Hepatocyte (in vitro differentiated cells): Measurements from ENCODE around the gene GLRA1. TPM values are rescaled to one million over a fixed set of nuclear protein-coding genes. Genes with fewer than 3 reads are reported as not detected.

Experiments
- DNase-seq: peaks from one replicate; pipeline ENCODE4 v3.0.0-alpha.2; 2016; ENCODE audit warnings: low spot score
- H2AFZ ChIP-seq: fragments of 200-600 bp; sonication (generic); 2 replicates; pipeline ENCODE4 v1.6.0; 2016; ENCODE audit warnings: antibody characterized with exemption, mild to moderate bottlenecking
- H3K27ac ChIP-seq: fragments of 200-600 bp; sonication (generic); 2 replicates; pipeline ENCODE4 v1.5.1; 2016; ENCODE audit warnings: mild to moderate bottlenecking
- H3K27me3 ChIP-seq: fragments of 200-600 bp; sonication (generic); 2 replicates; pipeline ENCODE4 v1.6.1; 2016
- H3K36me3 ChIP-seq: fragments of 200-600 bp; sonication (generic); replicated peaks from 2 replicates; pipeline ENCODE4 v1.5.1; 2016; ENCODE audit warnings: low read depth; ENCODE audit not compliant: insufficient read depth
- H3K4me1 ChIP-seq: fragments of 200-600 bp; sonication (generic); 2 replicates; pipeline ENCODE4 v1.5.1; 2016; ENCODE audit warnings: mild to moderate bottlenecking, moderate library complexity; ENCODE audit not compliant: insufficient read depth
- H3K4me2 ChIP-seq: fragments of 200-600 bp; sonication (generic); 2 replicates; pipeline ENCODE4 v1.6.0; 2016
- H3K4me3 ChIP-seq: fragments of 200-600 bp; sonication (generic); 2 replicates; pipeline ENCODE4 v1.5.1; 2016; ENCODE audit warnings: mild to moderate bottlenecking
- H3K79me2 ChIP-seq: fragments of 200-600 bp; sonication (generic); 2 replicates; pipeline ENCODE4 v1.6.0; 2017; ENCODE audit warnings: mild to moderate bottlenecking
- H3K9me2 ChIP-seq: fragments of 200-600 bp; sonication (generic); replicated peaks from 2 replicates; pipeline ENCODE4 v1.6.0; 2017; ENCODE audit warnings: mild to moderate bottlenecking; ENCODE audit not compliant: insufficient read depth
- H3K9me3 ChIP-seq: fragments of 200-600 bp; sonication (generic); 2 replicates; pipeline ENCODE4 v1.5.1; 2016; ENCODE audit warnings: low read depth, mild to moderate bottlenecking
- H4K20me1 ChIP-seq: fragments of 200-600 bp; sonication (generic); 2 replicates; pipeline ENCODE4 v1.6.0; 2016; ENCODE audit warnings: mild to moderate bottlenecking; ENCODE audit not compliant: insufficient read depth, poor library complexity, severe bottlenecking
- EZH2 ChIP-seq: fragments of 200-600 bp; sonication (generic); IDR thresholded peaks from 2 replicates; pipeline ENCODE4 v1.6.1; 2016; ENCODE audit warnings: antibody characterized with exemption, mild to moderate bottlenecking, borderline replicate concordance
- EZH2phosphoT487 ChIP-seq: fragments of 200-600 bp; sonication (generic); IDR thresholded peaks from one replicate; pipeline ENCODE4 v1.6.1; 2018; ENCODE audit warnings: antibody characterized with exemption, mild to moderate bottlenecking, low read depth, moderate library complexity; ENCODE audit not compliant: unreplicated experiment, severe bottlenecking
- WGBS: methylation state at CpG from one replicate; pipeline ENCODE4 v1.1.6; 2016; ENCODE audit warnings: low lambda C conversion rate; ENCODE audit errors: missing lambda C conversion rate; 5-methylcytosine and 5-hydroxymethylcytosine counted together
- polyA plus RNA-seq: library from polyadenylated mRNA; unstranded; fragments of >200 nt; fragmentation: Nextera tagmentation; extraction: Ambion mirVana; gene quantifications from 2 replicates; pipeline ENCODE4 v1.2.1, GENCODE V29; 2016
- total RNA-seq: library from RNA; depleted of rRNA; stranded (reverse); fragments of >200 nt; gene quantifications from 2 replicates; pipeline ENCODE4 v1.2.3, GENCODE V29; 2014
- TF ChIP-seq, protein P1 (sequence below): fragments of 200-600 bp; sonication (generic); IDR thresholded peaks from 2 replicates; pipeline ENCODE4 v1.5.1; 2016; ENCODE audit warnings: antibody characterized with exemption, mild to moderate bottlenecking; ENCODE audit not compliant: poor library complexity

GLRA1 gene
- total and polyA plus RNA-seq, 2 experiments from 2014 or later: not detected

DNA sequence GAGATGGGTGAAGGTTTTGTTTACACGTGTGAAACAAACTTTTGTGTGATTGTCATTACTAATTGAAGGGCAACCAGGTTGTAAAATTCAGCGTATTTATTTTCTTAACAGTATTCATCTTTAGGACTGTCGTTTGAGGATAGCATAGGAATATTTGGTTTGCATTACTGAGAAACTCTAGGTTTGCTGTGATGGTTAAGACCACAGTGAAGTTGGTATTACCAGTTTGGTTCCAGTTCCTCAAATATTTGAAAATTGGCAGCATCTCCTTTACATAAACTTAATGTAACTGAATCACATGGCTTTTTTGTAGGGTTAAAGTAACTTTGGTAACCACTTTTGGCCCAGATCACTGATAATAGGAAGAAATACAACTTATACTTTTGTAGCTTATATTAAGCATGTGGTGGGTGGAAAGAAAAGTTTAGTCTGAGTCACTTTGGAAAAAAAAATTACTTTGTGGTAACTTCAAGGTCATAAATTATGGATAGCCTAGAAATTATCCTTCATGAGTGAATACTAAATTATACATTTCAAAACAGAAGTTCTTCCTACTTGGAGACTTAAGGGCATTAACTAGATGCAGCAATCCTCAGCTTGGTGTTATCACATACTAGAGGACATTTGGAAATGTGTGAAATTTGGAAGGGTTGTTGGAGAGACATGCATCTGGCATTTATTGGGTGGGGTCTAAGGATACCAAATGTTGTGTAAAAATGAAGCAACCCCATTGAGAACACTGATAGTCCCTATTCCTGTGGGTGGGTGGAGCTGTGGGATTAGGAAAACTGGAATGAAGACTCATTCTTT, 119.0 kb downstream of the GLRA1 start:
- Histone ChIP-seq H3K79me2 (peaks cover 23% of the 10 kb centered on the region), H2AFZ (no peak overlapping the region), H3K4me3 (no peak overlapping the region), H3K9me3 (no peaks in the 10 kb centered on the region), H3K36me3 (peaks cover 7% of the 10 kb centered on the region), H4K20me1 (peaks cover 6% of the 10 kb centered on the region), H3K27me3 (no peaks in the 10 kb centered on the region), H3K4me1 (no peaks in the 10 kb centered on the region), H3K4me2 (no peak overlapping the region), H3K27ac (no peak overlapping the region), H3K9me2 (no peaks in the 10 kb centered on the region)
- DNase-seq: no peak
- 96% methylated on average over 3 of the region's 3 CpGs for WGBS
- TF ChIP-seq, protein P1, sequence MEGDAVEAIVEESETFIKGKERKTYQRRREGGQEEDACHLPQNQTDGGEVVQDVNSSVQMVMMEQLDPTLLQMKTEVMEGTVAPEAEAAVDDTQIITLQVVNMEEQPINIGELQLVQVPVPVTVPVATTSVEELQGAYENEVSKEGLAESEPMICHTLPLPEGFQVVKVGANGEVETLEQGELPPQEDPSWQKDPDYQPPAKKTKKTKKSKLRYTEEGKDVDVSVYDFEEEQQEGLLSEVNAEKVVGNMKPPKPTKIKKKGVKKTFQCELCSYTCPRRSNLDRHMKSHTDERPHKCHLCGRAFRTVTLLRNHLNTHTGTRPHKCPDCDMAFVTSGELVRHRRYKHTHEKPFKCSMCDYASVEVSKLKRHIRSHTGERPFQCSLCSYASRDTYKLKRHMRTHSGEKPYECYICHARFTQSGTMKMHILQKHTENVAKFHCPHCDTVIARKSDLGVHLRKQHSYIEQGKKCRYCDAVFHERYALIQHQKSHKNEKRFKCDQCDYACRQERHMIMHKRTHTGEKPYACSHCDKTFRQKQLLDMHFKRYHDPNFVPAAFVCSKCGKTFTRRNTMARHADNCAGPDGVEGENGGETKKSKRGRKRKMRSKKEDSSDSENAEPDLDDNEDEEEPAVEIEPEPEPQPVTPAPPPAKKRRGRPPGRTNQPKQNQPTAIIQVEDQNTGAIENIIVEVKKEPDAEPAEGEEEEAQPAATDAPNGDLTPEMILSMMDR: no peak
- TF ChIP-seq EZH2: no peak
- no peak for TF ChIP-seq EZH2phosphoT487

DNA sequence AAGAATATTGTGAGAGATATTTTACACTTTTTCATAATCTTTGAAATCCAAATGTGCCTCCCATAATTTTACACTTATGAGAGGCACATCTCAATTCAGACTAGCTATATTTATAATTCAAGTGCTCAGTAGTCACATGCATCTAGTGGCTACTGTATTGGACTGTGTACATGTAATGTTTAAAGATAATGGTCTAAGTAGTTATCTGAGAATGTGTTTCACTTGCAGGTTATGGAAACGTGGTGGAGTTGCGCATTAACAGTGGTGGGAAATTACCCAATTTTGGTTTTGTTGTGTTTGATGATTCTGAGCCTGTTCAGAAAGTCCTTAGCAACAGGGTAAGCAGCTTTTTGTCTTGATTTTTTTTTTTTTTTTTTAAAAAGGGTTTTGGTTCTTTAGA, 124.1 kb downstream of the GLRA1 start:
- H3K27me3 ChIP-seq: no peaks in the 10 kb centered on the region
- TF ChIP-seq EZH2 (no peak), EZH2phosphoT487 (no peak)
- TF ChIP-seq, protein P1: no peak
- H3K9me2 ChIP-seq: no peaks in the 10 kb centered on the region
- WGBS: 90% methylated on average over 2 of the region's 2 CpGs
- no peak overlapping the region for H3K4me3 ChIP-seq
- no peak overlapping the region for H3K27ac ChIP-seq
- H3K4me1 ChIP-seq: no peaks in the 10 kb centered on the region
- H2AFZ ChIP-seq: no peak overlapping the region
- no peak overlapping the region for H3K4me2 ChIP-seq
- H3K79me2 ChIP-seq: peaks cover 52% of the 10 kb centered on the region
- H3K36me3 ChIP-seq: peaks cover 13% of the 10 kb centered on the region
- H3K9me3 ChIP-seq: no peaks in the 10 kb centered on the region
- H4K20me1 ChIP-seq: peaks cover 20% of the 10 kb centered on the region
- DNase-seq: no peak

DNA sequence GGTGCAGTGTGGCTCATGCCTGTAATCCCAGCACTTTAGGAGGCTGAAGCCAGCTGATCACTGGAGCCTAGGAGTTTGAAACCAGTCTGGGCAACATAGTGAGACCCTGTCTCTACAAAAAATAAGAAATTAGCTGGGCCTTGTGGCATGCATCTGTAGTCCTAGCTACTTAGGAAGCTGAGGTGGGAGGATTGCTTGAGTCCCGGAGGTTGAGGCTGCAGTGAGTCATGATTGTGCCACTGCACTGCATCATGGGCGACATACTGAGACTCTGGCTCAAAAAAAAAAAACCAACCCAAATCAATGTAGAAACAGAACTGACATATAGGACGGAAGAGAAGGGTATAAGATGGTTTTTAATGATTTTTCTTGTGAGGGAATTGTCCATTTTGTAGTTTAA, 125.2 kb downstream of the GLRA1 start:
- 88% methylated on average over 3 of the region's 3 CpGs for WGBS
- DNase-seq: no peak
- Histone ChIP-seq H2AFZ (no peak overlapping the region), H3K27me3 (no peaks in the 10 kb centered on the region), H3K36me3 (peaks cover 12% of the 10 kb centered on the region), H3K4me3 (no peak overlapping the region), H4K20me1 (peaks cover 23% of the 10 kb centered on the region), H3K79me2 (peaks cover 58% of the 10 kb centered on the region), H3K4me2 (no peak overlapping the region), H3K9me3 (no peaks in the 10 kb centered on the region), H3K27ac (no peak overlapping the region), H3K9me2 (no peaks in the 10 kb centered on the region), H3K4me1 (no peaks in the 10 kb centered on the region)
- TF ChIP-seq, protein P1: no peak
